ENCODE results near the gene GLI1. TPM values are rescaled to one million over a fixed set of nuclear protein-coding genes. Genes with fewer than 3 reads are reported as not detected.

Gene GLI1
- total and polyA plus RNA-seq, 2 of the 13 experiments (the other 11 are each of a cell fraction or from before 2014, with no cell fraction given) = 0.09 to 0.20 TPM

- Histone ChIP-seq H3K9me3 (ENCODE audit: low read length) (no peaks in the 10 kb centered on the region), H3K4me3 (replicated peaks in 1 of 3; ENCODE audit: insufficient read depth in 1 of 3, low read depth in 2 of 3, low read length in 3 of 3) (peak overlapping the region; percentile 62 to 83 (median 66)), H3K36me3 (replicated peaks in 1 of 2; ENCODE audit: control insufficient read depth in 1 of 2, insufficient read depth in 2 of 2, low read length in 2 of 2) (no peaks in the 10 kb centered on the region), H3K27ac (ENCODE audit: extremely low read length, insufficient read depth, low read length) (peak overlapping the region; percentile 98), H2AFZ (ENCODE audit: low read length) (no peak overlapping the region), H3K9ac (ENCODE audit: insufficient read depth, low read depth, low read length) (peak overlapping the region; percentile 80), H3K4me2 (ENCODE audit: low read depth, low read length) (peak overlapping the region; percentile 99), H4K20me1 (ENCODE audit: insufficient read depth, low read length) (no peaks in the 10 kb centered on the region), H3K27me3 (ENCODE audit: control insufficient read depth in 1 of 2, insufficient read depth in 2 of 2, low read length in 2 of 2) (no peaks in the 10 kb centered on the region; a peak in 1 of 5 replicates), H3K79me2 (ENCODE audit: insufficient read depth, low read length) (peaks cover 15% of the 10 kb centered on the region), H3K4me1 (ENCODE audit: insufficient read depth, low read length) (peaks cover 84% of the 10 kb centered on the region)
- in situ Hi-C loops (cut with HindIII; ENCODE audit: extremely low pct_ligation_motif_present, low pct_unique_long_range_greater_than_20kb) (loop anchor here (5.0 kb wide), 1 partner anchor 193 kb away; no protein-coding TSS in a partner anchor), intact Hi-C loops (cut with micrococcal nuclease; ENCODE audit: unreplicated experiment) (loop anchor here (10.0 kb wide), 1 partner anchor 701 kb away; the partner anchor contains the start of gene PRIM1)
- ATAC-seq = peak; percentile 54
- ChIA-PET POLR2A (interaction anchor here (0.6 to 6.4 kb wide), 21 partner anchors 22 to 1233 kb away, joined by 3 to 99 read pairs (median 4); partner anchors contain the start of genes DCTN2, DDIT3, INHBC and LRP1), CTCF (ENCODE audit: low intra/inter-chr PET ratio, low total read pairs) (interaction anchor here (6.1 kb wide), 1 partner anchor 148 kb away, joined by 66 read pairs; no protein-coding TSS in a partner anchor)
- TSS peak; percentile 77 for BruUV-seq (replicated peaks)
- WGBS (ENCODE audit: low lambda C conversion rate) = 9% methylated on average over 6 of the region's 10 CpGs
- no peak for FAIRE-seq
- DNase-seq (ENCODE audit: low spot score) = no peak
- 0 out of 2 replicates have a peak, but pooled peaks have one; percentile 52 for TF ChIP-seq ZNF510 (CRISPR knock-in tag; IDR thresholded peaks at IDR 0.05; ENCODE audit: low read depth)
- TF ChIP-seq DMTF1 (CRISPR knock-in tag; IDR thresholded peaks at IDR 0.05) = 0 out of 2 replicates have a peak, but pooled peaks have one; percentile 42
- TF ChIP-seq KIAA2018 (CRISPR knock-in tag; IDR thresholded peaks at IDR 0.05; ENCODE audit: borderline replicate concordance) = no peak
- TF ChIP-seq RBFOX2 (IDR thresholded peaks at IDR 0.05; ENCODE audit: low read depth, low read length) = peak; percentile 42; the same call in 1 of the 2 replicates
- peak; percentile 39; the same call in 1 of the 2 replicates for TF ChIP-seq ZNF501 (CRISPR knock-in tag; IDR thresholded peaks at IDR 0.05)
- TF ChIP-seq ZNF607 (CRISPR knock-in tag; IDR thresholded peaks at IDR 0.05; ENCODE audit: borderline replicate concordance) = peak; percentile 65; the same call in 1 of the 2 replicates
- no peak for TF ChIP-seq ERF (CRISPR knock-in tag; IDR thresholded peaks at IDR 0.05)
- peak; percentile 12; the same call in 1 of the 2 replicates for TF ChIP-seq NFKB2 (CRISPR knock-in tag; IDR thresholded peaks at IDR 0.05; ENCODE audit: borderline replicate concordance)
- TF ChIP-seq HNF1B (CRISPR knock-in tag; IDR thresholded peaks at IDR 0.05) = 0 out of 2 replicates have a peak, but pooled peaks have one; percentile 13
- TF ChIP-seq POLR2A (IDR thresholded peaks at IDR 0.05; ENCODE audit: insufficient read depth in 1 of 2, low read depth in 2 of 2, low read length in 2 of 2) = peak in 1 of 2 experiments; percentile 5; a peak in 1 of 4 replicates
Observed at GRCh38 chr12:57455374-57456144, 4.0 kb upstream of the GLI1 start.

All from HepG2 (cell line).